Stimulated activated CD4-positive, alpha-beta T cell treated with anti-CD3 and anti-CD28 coated beads, Interleukin-12 subunit alpha, Interleukin-12 subunit beta, amount 100 ng/mL, for 24 hours (primary cell): Measurements from ENCODE around the gene IRF6.
"Not testable (repeated sequence)": the region's sequence is repeated elsewhere in the genome, so short reads cannot be mapped to it uniquely, and the experiment has no call there.

Experiments used
- DNase-seq, 2 experiments: peaks; one replicate each; pipeline ENCODE4 v3.0.0-alpha.2; 2020; ENCODE audit warnings: low read depth in 2 of 2

Gene IRF6

GRCh38 chr1:209823143-209824041, 17.4 kb upstream of the IRF6 start:
- no peak for DNase-seq

- DNase-seq: no peak
These were observed 16.8 kb upstream of the IRF6 start for GRCh38 chr1:209822706-209823105.

GRCh38 chr1:209820986-209821385, 15.0 kb upstream of the IRF6 start:
- no peak for DNase-seq

- no peak for DNase-seq
These were observed 13.1 kb upstream of the IRF6 start for GRCh38 chr1:209819058-209819457.

- DNase-seq: no peak
These were observed 11.7 kb upstream of the IRF6 start for GRCh38 chr1:209817691-209818090.

- DNase-seq: no peak
These were observed 11.0 kb upstream of the IRF6 start for GRCh38 chr1:209816923-209817322.

GRCh38 chr1:209815931-209816341, 10.0 kb upstream of the IRF6 start:
- DNase-seq: no peak

- DNase-seq: no peak
These were observed 9.5 kb upstream of the IRF6 start for GRCh38 chr1:209815490-209815889.

GRCh38 chr1:209813902-209814301, 8.0 kb upstream of the IRF6 start:
- DNase-seq: no peak

GRCh38 chr1:209810783-209811182, 4.8 kb upstream of the IRF6 start:
- no peak for DNase-seq

GRCh38 chr1:209809611-209810010, 3.7 kb upstream of the IRF6 start:
- no peak for DNase-seq

- DNase-seq: no peak
These were observed 2.2 kb upstream of the IRF6 start for GRCh38 chr1:209808059-209808581.

- DNase-seq: no peak
These were observed 1.6 kb upstream of the IRF6 start for GRCh38 chr1:209807509-209807908.

GRCh38 chr1:209805341-209805781, 581 bp downstream of the IRF6 start:
- DNase-seq: no peak

- no peak for DNase-seq
These were observed 2.4 kb downstream of the IRF6 start for GRCh38 chr1:209803568-209803967.

- no peak for DNase-seq
These were observed 3.2 kb downstream of the IRF6 start for GRCh38 chr1:209802780-209803152.

GRCh38 chr1:209802117-209802779, 3.7 kb downstream of the IRF6 start:
- no peak for DNase-seq

- DNase-seq: no peak
These were observed 4.7 kb downstream of the IRF6 start for GRCh38 chr1:209800984-209801834.

- no peak for DNase-seq
These were observed 7.8 kb downstream of the IRF6 start for GRCh38 chr1:209797978-209798639.

- DNase-seq: not testable (repeated sequence)
These were observed 12.2 kb downstream of the IRF6 start for GRCh38 chr1:209793711-209794110.

- DNase-seq: no peak
These were observed 14.0 kb downstream of the IRF6 start for GRCh38 chr1:209791920-209792319.
